ENCODE measurements around the gene UGT1A9. TPM values are rescaled to one million over a fixed set of nuclear protein-coding genes. Genes with fewer than 3 reads are reported as not detected.
"Not testable (repeated sequence)": the region's sequence is repeated elsewhere in the genome, so short reads cannot be mapped to it uniquely, and the experiment has no call there.

The UGT1A9 gene
- total RNA-seq, 1 experiment from 2014 or later = not detected

DNA sequence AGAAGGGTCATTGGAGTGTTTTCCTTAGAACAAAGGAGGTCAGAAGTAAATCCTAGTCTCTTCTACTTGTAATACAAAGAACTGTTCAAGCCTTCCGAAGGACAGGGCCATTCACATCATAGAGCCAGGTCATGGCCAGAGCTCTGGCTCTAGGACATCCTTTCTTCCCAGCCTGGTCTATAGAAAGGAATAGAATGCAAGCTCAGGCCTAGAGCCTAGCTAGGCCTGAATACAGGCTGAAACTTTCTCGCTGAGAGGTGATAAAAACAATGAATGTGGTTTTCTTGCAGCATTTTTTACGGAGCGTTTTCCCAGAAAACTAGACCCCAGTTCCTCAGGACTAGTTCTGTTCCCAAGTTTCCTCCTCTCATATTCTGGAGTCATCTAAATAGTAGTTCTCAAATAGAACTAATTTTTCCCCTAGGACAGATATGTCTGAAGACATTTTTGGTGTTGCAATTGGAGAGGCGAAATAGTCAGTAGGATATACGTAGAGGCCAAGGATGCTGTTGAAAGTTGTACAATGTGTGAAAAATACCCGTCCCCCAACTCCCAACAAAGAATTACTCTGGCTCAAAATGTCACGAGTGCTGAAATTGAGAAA, 27.8 kb downstream of the UGT1A9 start:
- H3K27me3 Mint-ChIP-seq (ENCODE audit: insufficient read depth, unreplicated experiment) = no peaks in the 10 kb centered on the region
- H3K4me1 Mint-ChIP-seq (ENCODE audit: insufficient read depth, unreplicated experiment) = no peaks in the 10 kb centered on the region
- peaks cover 15% of the 10 kb centered on the region for H3K9me3 Mint-ChIP-seq (ENCODE audit: unreplicated experiment)
- peak overlapping the region; percentile 63 for H3K27ac Mint-ChIP-seq (ENCODE audit: low read depth, unreplicated experiment)
- H3K36me3 Mint-ChIP-seq (ENCODE audit: insufficient read depth, unreplicated experiment) = no peaks in the 10 kb centered on the region
- H3K4me3 Mint-ChIP-seq (ENCODE audit: unreplicated experiment) = no peak overlapping the region
- intact Hi-C loops (cut with micrococcal nuclease) = no loop called here
- POLR2A ChIA-PET = interaction anchor here (0.7 to 1.9 kb wide), 5 partner anchors 8 to 1683 kb away, joined by 3 to 40 read pairs (median 4); partner anchors contain the start of genes UGT1A7 and USP40
- TF ChIP-seq, protein P1, sequence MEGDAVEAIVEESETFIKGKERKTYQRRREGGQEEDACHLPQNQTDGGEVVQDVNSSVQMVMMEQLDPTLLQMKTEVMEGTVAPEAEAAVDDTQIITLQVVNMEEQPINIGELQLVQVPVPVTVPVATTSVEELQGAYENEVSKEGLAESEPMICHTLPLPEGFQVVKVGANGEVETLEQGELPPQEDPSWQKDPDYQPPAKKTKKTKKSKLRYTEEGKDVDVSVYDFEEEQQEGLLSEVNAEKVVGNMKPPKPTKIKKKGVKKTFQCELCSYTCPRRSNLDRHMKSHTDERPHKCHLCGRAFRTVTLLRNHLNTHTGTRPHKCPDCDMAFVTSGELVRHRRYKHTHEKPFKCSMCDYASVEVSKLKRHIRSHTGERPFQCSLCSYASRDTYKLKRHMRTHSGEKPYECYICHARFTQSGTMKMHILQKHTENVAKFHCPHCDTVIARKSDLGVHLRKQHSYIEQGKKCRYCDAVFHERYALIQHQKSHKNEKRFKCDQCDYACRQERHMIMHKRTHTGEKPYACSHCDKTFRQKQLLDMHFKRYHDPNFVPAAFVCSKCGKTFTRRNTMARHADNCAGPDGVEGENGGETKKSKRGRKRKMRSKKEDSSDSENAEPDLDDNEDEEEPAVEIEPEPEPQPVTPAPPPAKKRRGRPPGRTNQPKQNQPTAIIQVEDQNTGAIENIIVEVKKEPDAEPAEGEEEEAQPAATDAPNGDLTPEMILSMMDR (IDR thresholded peaks at IDR 0.05; ENCODE audit: unreplicated experiment) = no peak
- no peak for DNase-seq (ENCODE audit: unreplicated experiment)
- BruUV-seq (replicated peaks) = no TSS peak
- CTCF ChIA-PET = interaction anchor here (0.7 kb wide), 1 partner anchor 193 kb away, joined by 3 read pairs; no protein-coding TSS in a partner anchor

DNA sequence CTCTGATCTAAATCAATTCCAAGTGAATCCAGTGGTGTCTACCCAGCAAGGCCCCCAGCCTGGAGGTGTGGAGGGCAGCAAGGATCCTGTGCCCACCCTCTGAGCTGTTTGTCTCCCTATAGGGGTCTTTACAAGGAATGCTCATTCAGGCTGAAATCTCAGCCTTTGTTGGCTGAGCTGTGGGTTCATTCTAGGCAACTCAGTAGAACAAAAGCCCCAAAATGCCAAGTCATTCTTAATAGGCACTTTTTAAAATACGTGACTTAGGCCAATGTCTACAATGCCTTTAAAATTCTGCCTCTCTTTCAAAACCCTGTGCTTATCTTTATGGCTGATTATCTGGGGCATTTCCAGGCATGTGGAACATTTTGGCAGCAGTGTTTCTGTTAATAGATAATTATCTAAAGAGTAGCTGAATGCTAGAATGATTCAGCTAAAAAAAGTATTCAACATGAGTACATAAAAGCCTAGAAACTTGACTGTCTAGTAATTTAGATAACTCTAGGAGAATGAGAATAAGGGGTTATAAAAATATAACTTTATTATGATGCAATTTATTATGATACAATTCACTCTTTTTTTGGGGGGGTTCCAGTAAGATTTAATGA, 28.4 kb downstream of the UGT1A9 start:
- H3K4me3 Mint-ChIP-seq (ENCODE audit: unreplicated experiment) = no peak overlapping the region
- DNase-seq (ENCODE audit: unreplicated experiment) = no peak
- H3K4me1 Mint-ChIP-seq (ENCODE audit: insufficient read depth, unreplicated experiment) = no peaks in the 10 kb centered on the region
- CTCF ChIA-PET = interaction anchor here (0.7 kb wide), 1 partner anchor 194 kb away, joined by 3 read pairs; no protein-coding TSS in a partner anchor
- BruUV-seq (replicated peaks) = no TSS peak
- TF ChIP-seq, protein P1 (IDR thresholded peaks at IDR 0.05; ENCODE audit: unreplicated experiment) = no peak
- no peaks in the 10 kb centered on the region for H3K36me3 Mint-ChIP-seq (ENCODE audit: insufficient read depth, unreplicated experiment)
- POLR2A ChIA-PET = interaction anchor here (1.0 to 1.9 kb wide), 4 partner anchors 9 to 166 kb away, joined by 3 to 40 read pairs (median 8); partner anchors contain the start of genes UGT1A7 and USP40
- H3K9me3 Mint-ChIP-seq (ENCODE audit: unreplicated experiment) = peaks cover 15% of the 10 kb centered on the region
- no peaks in the 10 kb centered on the region for H3K27me3 Mint-ChIP-seq (ENCODE audit: insufficient read depth, unreplicated experiment)
- intact Hi-C loops (cut with micrococcal nuclease) = no loop called here
- H3K27ac Mint-ChIP-seq (ENCODE audit: low read depth, unreplicated experiment) = peak overlapping the region; percentile 63

DNA sequence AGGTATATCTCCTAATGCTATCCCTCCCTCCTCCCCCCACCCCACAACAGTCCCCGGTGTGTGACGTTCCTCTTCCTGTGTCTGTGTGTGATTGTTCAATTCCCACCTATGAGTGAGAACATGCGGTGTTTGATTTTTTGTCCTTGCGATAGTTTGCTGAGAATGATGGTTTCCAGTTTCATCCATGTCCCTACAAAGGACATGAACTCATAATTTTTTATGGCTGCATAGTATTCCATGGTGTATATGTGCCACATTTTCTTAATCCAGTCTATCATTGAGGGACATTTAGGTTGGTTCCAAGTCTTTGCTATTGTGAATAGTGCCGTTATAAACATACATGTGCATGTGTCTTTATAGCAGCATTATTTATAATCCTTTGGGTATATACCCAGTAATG, 29.1 kb downstream of the UGT1A9 start:
- H3K4me3 Mint-ChIP-seq (ENCODE audit: unreplicated experiment); CTCF ChIA-PET; H3K36me3 Mint-ChIP-seq (ENCODE audit: insufficient read depth, unreplicated experiment); BruUV-seq (replicated peaks); H3K27ac Mint-ChIP-seq (ENCODE audit: low read depth, unreplicated experiment); DNase-seq (ENCODE audit: unreplicated experiment); intact Hi-C loops (cut with micrococcal nuclease); H3K4me1 Mint-ChIP-seq (ENCODE audit: insufficient read depth, unreplicated experiment); H3K27me3 Mint-ChIP-seq (ENCODE audit: insufficient read depth, unreplicated experiment): not testable (repeated sequence)
- H3K9me3 Mint-ChIP-seq (ENCODE audit: unreplicated experiment) = peaks cover 15% of the 10 kb centered on the region
- POLR2A ChIA-PET = interaction anchor here (1.1 to 1.9 kb wide), 3 partner anchors 10 to 135 kb away, joined by 3 to 40 read pairs (median 12); partner anchors contain the start of genes UGT1A7 and USP40

GRCh38 chr2:233702238-233702637, 30.5 kb downstream of the UGT1A9 start:
- TF ChIP-seq, protein P1 (IDR thresholded peaks at IDR 0.05; ENCODE audit: unreplicated experiment) = no peak
- Mint-ChIP-seq H3K27me3 (ENCODE audit: insufficient read depth, unreplicated experiment) (no peaks in the 10 kb centered on the region), H3K9me3 (ENCODE audit: unreplicated experiment) (peaks cover 15% of the 10 kb centered on the region), H3K36me3 (ENCODE audit: insufficient read depth, unreplicated experiment) (no peaks in the 10 kb centered on the region), H3K4me1 (ENCODE audit: insufficient read depth, unreplicated experiment) (peaks cover 7% of the 10 kb centered on the region), H3K4me3 (ENCODE audit: unreplicated experiment) (no peak overlapping the region), H3K27ac (ENCODE audit: low read depth, unreplicated experiment) (no peak overlapping the region)
- CTCF ChIA-PET = no interaction called here
- BruUV-seq (replicated peaks) = no TSS peak
- POLR2A ChIA-PET = interaction anchor here (0.7 to 2.9 kb wide), 2 partner anchors 11 to 25 kb away, joined by 3 to 20 read pairs; no protein-coding TSS in a partner anchor
- DNase-seq (ENCODE audit: unreplicated experiment) = no peak
- intact Hi-C loops (cut with micrococcal nuclease) = no loop called here
